ENCODE results near the gene HGS. TPM values are rescaled to one million over a fixed set of nuclear protein-coding genes. Genes with fewer than 3 reads are reported as not detected.

HGS gene
- total and polyA plus RNA-seq, 2 of the 13 experiments (the other 11 are each of a cell fraction or from before 2014, with no cell fraction given) = 73.3 to 78.1 TPM

DNA sequence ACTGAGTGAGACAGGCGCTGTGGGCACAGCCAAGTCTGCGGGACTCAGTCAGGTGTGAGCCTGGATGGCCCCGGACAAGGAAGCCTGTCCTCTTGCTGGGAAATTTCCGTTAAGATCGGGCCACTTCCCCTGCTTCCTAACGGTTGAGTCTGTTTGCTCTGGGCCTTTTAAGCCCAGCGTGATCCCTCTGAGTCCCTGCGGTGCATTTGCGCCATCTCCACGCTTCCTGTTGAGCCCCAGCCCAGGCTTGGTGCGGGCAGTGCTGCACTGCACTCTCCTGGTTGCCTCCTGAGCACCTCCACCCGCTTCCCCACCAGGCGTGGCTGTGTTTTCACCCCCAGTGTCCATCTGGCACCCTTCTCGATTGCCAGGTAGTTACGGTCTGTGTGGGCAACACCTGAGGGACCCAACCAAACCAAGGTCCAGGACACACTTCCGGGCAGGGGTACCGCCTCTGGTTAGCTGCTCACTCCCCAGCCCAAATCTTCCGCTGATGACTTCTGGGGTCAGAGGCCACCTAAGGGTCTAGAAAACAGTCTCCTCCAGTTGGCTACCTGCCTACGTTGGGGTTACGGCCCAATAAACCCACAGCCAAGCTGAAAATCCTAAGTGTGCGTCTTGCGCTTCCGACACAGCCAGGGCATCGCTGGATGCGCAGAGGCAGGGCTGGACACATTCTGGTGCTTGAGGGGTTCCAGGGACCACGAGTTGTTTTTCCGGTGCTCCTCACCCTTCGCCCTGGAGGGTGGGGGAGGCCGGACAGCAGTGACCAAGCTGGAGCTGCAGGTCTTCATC, 26.9 kb downstream of the HGS start (continued):
- TF ChIP-seq, protein P1, sequence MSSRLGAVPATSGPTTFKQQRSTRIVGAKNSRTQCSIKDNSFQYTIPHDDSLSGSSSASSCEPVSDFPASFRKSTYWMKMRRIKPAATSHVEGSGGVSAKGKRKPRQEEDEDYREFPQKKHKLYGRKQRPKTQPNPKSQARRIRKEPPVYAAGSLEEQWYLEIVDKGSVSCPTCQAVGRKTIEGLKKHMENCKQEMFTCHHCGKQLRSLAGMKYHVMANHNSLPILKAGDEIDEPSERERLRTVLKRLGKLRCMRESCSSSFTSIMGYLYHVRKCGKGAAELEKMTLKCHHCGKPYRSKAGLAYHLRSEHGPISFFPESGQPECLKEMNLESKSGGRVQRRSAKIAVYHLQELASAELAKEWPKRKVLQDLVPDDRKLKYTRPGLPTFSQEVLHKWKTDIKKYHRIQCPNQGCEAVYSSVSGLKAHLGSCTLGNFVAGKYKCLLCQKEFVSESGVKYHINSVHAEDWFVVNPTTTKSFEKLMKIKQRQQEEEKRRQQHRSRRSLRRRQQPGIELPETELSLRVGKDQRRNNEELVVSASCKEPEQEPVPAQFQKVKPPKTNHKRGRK (CRISPR knock-in tag; IDR thresholded peaks at IDR 0.05) = no peak
- TF ChIP-seq U2AF2 (IDR thresholded peaks at IDR 0.05; ENCODE audit: low read depth, low read length) (no peak), TAF15 (IDR thresholded peaks at IDR 0.05; ENCODE audit: low read depth, low read length, poor library complexity, severe bottlenecking) (no peak), SPEN (CRISPR knock-in tag; IDR thresholded peaks at IDR 0.05; ENCODE audit: low read depth) (no peak), ZNF570 (CRISPR knock-in tag; IDR thresholded peaks at IDR 0.05; ENCODE audit: borderline replicate concordance) (no peak), HDAC1 (CRISPR knock-in tag; IDR thresholded peaks at IDR 0.05) (no peak), ZNF350 (CRISPR knock-in tag; IDR thresholded peaks at IDR 0.05; ENCODE audit: borderline replicate concordance, low read depth) (no peak; the same call in 1 of the 2 replicates), PRPF4 (IDR thresholded peaks at IDR 0.05; ENCODE audit: low read depth, low read length, poor library complexity, severe bottlenecking) (no peak), ZBTB42 (CRISPR knock-in tag; IDR thresholded peaks at IDR 0.05) (no peak)
- TF ChIP-seq, protein P2, sequence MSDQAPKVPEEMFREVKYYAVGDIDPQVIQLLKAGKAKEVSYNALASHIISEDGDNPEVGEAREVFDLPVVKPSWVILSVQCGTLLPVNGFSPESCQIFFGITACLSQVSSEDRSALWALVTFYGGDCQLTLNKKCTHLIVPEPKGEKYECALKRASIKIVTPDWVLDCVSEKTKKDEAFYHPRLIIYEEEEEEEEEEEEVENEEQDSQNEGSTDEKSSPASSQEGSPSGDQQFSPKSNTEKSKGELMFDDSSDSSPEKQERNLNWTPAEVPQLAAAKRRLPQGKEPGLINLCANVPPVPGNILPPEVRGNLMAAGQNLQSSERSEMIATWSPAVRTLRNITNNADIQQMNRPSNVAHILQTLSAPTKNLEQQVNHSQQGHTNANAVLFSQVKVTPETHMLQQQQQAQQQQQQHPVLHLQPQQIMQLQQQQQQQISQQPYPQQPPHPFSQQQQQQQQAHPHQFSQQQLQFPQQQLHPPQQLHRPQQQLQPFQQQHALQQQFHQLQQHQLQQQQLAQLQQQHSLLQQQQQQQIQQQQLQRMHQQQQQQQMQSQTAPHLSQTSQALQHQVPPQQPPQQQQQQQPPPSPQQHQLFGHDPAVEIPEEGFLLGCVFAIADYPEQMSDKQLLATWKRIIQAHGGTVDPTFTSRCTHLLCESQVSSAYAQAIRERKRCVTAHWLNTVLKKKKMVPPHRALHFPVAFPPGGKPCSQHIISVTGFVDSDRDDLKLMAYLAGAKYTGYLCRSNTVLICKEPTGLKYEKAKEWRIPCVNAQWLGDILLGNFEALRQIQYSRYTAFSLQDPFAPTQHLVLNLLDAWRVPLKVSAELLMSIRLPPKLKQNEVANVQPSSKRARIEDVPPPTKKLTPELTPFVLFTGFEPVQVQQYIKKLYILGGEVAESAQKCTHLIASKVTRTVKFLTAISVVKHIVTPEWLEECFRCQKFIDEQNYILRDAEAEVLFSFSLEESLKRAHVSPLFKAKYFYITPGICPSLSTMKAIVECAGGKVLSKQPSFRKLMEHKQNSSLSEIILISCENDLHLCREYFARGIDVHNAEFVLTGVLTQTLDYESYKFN (CRISPR knock-in tag; conservative IDR thresholded peaks at IDR 0.05) = no peak
- TF ChIP-seq, protein P3, sequence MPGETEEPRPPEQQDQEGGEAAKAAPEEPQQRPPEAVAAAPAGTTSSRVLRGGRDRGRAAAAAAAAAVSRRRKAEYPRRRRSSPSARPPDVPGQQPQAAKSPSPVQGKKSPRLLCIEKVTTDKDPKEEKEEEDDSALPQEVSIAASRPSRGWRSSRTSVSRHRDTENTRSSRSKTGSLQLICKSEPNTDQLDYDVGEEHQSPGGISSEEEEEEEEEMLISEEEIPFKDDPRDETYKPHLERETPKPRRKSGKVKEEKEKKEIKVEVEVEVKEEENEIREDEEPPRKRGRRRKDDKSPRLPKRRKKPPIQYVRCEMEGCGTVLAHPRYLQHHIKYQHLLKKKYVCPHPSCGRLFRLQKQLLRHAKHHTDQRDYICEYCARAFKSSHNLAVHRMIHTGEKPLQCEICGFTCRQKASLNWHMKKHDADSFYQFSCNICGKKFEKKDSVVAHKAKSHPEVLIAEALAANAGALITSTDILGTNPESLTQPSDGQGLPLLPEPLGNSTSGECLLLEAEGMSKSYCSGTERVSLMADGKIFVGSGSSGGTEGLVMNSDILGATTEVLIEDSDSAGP (CRISPR knock-in tag; IDR thresholded peaks at IDR 0.05; ENCODE audit: borderline replicate concordance) = peak; percentile 76
- TF ChIP-seq, protein P4, sequence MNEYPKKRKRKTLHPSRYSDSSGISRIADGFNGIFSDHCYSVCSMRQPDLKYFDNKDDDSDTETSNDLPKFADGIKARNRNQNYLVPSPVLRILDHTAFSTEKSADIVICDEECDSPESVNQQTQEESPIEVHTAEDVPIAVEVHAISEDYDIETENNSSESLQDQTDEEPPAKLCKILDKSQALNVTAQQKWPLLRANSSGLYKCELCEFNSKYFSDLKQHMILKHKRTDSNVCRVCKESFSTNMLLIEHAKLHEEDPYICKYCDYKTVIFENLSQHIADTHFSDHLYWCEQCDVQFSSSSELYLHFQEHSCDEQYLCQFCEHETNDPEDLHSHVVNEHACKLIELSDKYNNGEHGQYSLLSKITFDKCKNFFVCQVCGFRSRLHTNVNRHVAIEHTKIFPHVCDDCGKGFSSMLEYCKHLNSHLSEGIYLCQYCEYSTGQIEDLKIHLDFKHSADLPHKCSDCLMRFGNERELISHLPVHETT (CRISPR knock-in tag; conservative IDR thresholded peaks at IDR 0.05) = no peak
- TF ChIP-seq, protein P5, sequence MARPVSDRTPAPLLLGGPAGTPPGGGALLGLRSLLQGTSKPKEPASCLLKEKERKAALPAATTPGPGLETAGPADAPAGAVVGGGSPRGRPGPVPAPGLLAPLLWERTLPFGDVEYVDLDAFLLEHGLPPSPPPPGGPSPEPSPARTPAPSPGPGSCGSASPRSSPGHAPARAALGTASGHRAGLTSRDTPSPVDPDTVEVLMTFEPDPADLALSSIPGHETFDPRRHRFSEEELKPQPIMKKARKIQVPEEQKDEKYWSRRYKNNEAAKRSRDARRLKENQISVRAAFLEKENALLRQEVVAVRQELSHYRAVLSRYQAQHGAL (CRISPR knock-in tag; IDR thresholded peaks at IDR 0.05; ENCODE audit: not compliant biosample characterization) = no peak
- TF ChIP-seq, protein P6, sequence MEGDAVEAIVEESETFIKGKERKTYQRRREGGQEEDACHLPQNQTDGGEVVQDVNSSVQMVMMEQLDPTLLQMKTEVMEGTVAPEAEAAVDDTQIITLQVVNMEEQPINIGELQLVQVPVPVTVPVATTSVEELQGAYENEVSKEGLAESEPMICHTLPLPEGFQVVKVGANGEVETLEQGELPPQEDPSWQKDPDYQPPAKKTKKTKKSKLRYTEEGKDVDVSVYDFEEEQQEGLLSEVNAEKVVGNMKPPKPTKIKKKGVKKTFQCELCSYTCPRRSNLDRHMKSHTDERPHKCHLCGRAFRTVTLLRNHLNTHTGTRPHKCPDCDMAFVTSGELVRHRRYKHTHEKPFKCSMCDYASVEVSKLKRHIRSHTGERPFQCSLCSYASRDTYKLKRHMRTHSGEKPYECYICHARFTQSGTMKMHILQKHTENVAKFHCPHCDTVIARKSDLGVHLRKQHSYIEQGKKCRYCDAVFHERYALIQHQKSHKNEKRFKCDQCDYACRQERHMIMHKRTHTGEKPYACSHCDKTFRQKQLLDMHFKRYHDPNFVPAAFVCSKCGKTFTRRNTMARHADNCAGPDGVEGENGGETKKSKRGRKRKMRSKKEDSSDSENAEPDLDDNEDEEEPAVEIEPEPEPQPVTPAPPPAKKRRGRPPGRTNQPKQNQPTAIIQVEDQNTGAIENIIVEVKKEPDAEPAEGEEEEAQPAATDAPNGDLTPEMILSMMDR (CRISPR knock-in tag; IDR thresholded peaks at IDR 0.05) = peak; percentile 16
